ELR (cell line): ENCODE data around the gene FOXN3.
"Not testable (repeated sequence)": the region's sequence is repeated elsewhere in the genome, so short reads cannot be mapped to it uniquely, and the experiment has no call there.

ENCODE experiments used
- DNase-seq: peaks from one replicate; pipeline ENCODE4 v3.0.0-alpha.2; 2015; ENCODE audit warnings: low read depth

FOXN3 gene

DNA sequence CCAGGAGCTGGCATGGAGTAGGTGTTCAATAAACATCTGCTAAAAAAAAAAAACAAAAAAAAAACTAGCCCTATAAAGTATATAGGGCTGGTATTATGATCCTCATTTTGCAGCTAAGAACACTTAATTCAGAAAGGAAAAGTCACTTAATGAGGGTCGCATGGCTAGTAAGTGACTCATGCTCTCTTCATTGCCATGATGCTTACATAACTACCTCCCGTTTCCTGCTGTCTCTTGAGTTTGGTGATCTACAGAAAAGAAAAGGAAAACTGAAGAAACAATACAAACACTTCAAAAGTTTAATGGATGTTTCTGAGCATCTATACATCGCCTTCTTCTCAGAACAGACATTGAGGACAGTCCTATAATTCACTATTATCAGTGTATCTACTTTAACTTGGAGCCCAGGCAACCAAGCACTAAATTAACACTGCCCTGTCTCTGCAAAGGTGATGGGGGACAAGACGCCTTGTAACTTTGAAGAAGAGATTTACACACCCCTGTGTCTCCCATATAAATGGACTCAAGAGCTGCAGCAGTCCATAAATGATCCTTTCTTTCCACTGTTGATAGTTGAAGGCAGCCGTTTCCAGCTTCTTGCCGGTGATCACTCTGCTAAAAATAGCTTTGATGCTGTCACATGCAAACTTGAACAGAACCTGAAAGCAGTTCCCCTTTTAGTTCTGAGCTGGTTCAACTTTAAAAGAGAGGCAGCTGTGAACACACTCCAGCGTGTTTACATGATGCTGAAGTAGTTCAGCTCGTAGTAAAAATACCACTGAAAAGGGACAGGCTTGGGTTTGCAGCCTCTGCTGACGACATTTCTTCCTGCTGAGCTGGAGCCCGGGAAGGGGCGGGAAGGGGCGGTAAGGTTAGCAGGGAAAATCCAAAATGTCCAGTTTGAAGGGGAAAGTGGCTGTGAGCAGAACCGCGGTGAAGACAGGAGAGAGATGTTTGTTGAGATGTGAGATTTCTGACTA is 113.3 kb downstream of the FOXN3 start:
- DNase-seq = peak; percentile 68

DNA sequence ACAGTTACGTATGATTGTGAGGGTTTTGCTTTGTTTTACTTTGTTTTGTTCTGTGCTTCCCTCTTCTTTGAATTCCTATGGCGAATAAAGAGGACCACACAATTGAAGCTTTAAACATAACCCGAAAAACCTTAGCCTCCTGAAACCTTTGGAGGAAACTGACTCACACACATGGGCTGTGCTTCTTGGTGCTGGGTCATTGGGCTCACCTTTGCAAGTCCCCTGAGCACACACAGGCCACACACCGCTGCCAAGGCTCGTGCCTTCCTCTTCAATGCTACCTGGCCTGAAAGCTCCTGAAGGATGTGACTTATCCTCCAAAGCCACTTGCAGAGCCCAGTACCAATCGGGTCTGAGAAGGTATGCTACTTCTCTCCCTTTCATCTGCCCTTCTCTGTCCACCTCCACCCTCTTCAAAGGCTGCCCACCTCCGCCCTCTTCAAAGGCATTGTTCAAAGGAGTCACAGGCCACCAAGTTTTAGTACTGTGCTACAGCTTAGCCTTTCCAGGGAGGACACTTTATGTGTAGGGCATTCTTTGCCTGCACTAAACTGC is 114.6 kb downstream of the FOXN3 start:
- no peak for DNase-seq

DNA sequence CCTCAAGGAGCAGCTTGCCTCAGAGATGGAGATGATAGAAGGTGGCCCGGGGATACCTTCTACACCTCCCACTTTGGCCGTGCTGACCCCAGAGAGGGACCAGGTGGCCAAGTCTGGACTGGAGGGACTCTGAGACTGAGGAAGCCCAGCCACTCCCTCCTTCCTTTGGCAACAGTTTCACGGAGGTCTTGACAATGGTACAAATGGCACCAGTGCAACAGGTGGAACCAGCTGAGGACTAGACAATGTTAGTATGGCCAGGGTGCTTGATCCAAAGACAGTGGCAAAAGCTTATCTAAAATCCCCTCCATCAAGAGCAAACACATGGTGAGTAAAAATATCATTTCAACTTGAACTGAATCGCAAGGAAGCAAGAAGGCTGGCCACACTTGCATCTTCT is 117.4 kb downstream of the FOXN3 start:
- no peak for DNase-seq

DNA sequence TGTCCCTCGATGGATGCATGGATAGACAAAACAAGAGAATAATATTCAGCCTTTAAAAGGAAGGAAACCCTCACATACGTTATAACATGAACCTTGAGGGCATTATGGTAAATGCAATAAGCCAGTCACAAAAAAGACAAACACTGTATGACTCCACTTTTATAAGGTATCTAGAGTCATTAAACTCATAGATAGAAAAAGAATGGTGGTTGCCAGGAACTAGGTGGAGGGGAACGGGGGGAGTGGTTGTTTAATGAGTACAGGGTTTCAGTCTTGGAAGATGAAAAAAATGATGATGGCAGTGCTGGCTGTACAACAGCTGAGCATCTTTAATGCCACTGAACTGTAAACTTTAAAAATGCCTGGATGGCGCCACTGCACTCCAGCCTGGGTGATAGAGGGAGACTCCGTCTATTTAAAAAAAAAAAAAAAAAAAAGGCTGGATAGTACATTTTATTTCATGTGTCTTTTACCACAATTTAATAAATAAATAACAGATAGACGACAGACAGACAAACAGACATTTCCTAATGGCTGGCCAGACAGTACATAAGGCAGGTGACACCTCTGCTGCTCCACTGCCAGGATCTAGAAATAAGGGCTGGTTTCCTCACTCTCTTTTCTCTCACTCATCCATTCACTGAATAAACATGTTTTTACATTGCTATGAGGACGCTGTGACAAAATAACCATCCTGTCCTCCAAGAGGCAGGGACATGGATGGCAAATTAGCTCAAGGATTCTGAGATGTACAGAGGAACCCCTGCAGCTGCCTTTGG is 118.8 kb downstream of the FOXN3 start:
- no peak for DNase-seq

DNA sequence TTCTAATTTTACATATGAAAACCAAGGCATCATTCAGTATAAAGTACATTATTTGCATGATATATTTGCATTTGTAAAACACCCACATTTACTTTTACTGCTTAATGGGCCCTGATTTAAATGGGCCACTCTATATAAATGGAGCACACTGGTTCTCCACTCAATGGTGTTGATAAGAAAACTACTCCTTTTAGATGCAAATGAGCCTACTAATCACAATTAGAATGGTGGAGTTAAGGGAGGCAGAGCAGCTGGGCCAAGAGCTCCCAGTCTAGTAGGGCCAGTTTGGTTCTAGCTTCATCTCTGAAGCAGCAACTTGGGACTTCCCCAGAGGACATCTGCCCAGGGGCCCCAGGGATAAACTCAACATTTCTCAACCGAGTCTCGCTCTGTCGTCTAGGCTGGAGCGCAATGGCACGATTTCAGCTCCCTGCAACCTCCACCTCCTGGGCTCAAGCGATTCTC is 120.7 kb downstream of the FOXN3 start:
- no peak for DNase-seq

DNA sequence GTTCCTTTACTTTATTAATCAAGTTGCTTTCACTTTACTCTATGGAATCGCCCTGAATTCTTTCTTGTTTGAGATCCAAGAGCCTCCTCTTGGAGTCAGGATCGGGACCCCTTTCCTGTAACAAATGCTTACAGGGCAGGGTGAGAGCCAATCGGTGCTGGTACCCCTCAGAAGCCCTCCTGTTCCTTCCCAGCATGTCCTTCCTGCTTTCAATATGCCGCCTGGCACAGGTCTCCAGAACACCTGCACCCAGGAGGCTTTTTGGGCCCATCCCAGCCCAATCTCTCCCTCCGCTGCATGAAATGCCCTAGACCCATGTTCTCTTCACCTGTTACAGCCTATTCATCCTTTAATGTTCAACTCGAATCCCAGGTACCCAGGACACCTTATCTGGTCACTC is 122.2 kb downstream of the FOXN3 start:
- DNase-seq = no peak

DNA sequence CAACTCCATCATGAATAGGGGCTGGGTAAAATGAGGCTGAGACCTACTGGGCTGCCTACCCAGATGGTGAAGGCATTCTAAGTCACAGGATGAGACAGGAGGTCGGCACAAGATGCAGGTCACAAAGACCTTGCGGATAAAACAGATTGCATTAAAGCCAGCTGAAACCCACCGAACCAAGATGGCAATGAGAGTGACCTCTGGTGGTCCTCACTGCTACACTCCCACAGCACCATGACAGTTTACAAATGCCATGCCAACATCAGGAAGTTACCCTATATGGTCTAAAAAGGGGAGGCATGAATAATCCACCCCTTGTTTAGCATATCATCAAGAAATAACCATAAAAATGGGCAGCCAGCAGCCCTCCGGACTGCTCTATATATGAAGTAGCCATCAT is 122.6 kb downstream of the FOXN3 start:
- DNase-seq = not testable (repeated sequence)

DNA sequence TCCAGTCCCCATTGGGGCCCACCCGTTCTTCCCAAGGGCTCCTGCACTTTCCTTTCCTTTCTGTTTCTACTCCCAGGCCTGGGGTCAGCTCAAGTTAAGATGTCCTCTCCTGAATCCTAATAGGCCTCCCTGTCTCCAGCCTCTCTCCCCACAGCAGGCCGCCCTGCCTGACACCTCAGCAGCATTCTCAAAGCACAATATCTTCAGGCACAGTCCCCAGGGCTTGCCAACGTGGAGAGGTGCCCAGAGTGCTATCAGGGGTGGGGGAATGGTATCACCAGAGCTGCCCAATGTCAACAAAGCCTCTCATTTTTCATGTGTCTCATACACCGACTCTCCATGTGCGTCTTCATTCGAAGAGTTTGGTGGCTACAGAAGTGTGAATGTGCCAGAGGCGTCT is 123.0 kb downstream of the FOXN3 start:
- DNase-seq = no peak

DNA sequence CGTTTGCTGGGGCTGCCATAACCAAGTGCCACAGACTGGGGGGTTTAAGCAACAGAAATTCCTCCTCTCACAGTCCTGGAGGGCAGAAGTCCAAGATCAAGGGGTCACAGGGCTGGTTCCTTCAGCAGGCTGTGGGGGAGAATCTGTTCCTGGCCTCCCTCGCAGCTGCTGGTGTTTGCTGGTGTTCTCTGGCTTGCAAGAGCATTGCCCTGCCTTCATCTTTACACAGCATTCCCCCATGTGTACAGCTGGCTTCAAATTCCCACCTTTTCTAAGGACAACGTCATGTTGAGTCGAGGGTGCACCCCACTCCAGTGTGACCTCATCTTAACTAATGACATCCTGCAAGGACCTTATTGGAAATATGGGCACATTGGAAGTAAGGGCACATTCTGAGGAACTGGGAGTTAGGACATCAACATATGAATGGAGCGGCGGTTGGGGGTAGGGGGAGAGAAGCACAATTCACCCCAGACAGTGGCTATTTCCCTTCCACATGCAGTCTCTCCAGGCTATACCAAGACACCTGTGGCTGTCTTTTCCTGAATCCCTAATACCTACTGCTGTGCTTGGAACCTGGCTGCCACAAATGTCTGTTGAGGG is 123.6 kb downstream of the FOXN3 start:
- no peak for DNase-seq

DNA sequence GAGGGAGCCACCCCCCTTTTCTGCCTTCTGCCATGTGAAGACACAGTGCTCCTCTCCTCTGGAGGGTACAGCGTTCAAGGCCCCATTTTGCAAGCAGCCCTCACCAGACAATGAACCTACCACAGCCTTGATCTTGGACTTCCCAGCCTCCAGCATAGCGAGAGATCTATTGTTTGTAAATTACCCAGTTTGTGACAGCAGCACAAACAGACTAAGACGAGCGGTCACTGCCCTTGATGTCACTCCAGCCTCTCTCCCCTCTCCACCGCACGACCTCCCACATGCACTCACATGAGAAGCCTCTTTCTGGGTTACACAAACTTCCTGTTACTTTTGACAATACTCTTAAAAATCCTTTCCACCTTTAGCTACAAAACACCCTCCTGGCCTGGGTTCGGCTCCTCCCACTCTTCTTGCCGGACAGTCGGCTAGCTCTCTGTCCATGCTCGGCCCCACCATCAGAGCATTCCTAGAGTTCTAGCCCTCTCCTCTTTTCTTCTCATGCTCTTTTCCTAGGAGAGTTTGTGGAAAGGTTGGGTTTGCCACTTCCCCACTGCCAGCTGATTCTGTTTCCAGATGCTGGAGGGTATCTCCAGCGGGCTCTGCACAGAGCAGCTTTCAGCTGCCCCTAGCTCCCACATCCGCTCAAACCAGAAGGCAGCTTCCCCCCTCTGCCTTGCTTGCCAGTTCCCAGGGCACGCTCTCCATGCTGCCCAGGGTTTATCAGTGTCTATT is 124.3 kb downstream of the FOXN3 start:
- DNase-seq = no peak

DNA sequence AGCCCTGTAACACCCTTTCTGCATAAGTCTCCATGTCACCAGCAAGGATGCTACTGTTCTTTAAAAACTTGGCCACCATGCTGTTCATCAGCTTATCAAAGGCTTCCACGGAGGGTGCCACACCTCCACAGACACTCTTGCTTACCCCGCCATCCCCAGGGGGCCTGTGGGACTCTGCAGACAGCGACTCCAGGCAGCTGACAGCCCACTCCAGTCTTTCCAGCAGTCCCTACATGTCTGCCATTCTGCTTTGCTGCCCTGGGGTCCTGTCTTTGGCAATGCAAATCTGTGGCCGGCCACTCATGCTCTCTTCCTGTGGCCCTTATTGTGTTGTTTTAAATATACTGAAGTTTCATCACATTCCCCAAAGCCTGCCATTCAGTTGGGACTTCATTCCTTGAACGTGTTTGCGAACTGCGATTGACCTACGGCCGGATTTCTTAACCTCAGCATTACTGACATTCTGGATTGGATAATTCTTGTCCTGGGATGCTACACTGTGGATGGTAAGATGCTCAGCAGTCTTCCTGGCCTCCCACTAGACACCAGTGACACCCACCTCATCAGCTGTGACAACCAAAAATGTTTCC is 125.6 kb downstream of the FOXN3 start:
- no peak for DNase-seq

DNA sequence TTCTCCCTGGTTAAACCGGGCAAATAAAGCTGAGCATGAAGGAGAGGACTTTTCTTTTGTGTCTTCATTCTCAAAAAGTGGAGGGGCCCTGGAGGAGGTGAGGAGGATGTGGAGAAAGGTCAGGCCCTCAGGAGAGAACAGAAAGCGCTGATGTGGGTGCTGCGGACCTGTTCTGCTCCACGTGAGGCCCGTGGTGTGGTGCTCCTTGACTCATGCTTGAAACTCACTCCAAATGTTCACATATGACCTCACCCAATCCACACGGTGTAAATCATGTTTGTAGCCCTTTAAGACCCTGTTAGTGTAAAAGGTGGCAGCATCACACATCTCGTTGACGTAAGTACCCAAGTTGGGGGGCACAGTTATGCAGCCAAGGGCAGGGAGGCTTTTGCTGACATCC is 126.2 kb downstream of the FOXN3 start:
- no peak for DNase-seq

DNA sequence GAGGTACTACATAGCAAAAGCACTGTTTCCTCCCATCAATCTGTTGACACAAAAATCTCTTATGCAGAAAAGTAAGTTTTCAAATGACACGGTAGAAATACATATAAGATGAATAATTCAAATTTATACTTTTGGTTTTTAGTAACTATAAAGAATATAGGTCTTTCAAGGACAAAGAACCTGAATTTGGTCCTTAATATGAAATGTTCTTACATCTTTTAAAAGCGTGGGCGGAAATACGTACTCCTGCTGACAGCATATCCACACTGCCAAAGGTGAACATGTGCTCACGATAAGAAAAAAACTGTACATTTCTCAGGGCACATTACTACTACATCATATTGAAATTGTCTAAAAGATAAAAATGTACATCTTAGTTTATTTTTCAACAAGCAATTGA is 127.6 kb downstream of the FOXN3 start:
- no peak for DNase-seq

DNA sequence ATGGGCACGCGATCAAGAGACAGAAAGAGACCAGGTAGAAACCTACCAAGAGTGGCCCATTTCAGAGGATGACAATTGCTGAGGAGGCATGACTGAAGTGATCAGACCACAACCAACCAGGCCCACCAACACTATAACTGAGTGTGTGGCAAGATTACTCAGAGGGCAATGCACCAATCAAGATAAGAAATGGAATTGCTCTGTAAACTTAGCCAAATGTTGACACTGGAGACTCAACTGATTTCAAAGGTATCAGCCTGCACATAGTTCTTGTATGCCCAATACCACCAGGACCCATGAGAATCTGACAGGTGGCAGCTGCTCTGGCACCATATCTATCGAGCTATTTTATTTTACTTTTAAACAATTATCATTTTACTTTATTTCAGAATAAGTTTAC is 128.9 kb downstream of the FOXN3 start:
- no peak for DNase-seq

DNA sequence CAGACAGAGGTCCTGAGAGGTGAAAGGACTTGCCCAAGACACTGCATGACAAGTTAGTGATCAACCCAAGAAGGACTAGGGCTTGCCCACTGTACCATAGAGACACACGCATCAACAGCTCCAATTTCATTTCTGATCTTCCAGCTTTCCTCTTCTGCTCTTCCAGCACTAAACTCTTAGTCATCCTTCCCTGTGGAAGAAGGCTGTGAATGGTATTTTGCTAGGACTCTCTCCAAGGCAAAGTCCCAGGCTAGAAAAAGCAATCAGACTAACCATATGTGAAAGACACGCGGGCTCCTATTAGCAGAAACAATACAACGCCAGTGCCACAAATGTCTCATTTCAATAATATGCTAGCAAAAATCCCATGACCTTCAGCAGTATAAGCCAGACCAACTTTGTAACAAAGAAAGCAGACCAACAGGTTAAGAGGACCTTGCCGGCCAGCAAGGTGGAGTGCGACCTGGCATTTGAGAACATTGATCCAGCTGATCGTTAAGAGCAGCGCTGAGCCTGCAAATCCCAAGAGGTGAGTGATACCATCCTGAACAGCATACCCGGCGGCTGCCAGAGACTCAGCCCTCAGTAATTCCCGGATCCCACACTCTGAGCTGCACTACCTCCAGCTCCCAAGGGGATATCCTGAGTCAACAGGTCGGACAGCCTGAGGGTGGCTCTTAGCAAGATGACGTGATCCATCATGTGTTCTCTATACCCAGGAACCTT is 132.5 kb downstream of the FOXN3 start:
- no peak for DNase-seq

DNA sequence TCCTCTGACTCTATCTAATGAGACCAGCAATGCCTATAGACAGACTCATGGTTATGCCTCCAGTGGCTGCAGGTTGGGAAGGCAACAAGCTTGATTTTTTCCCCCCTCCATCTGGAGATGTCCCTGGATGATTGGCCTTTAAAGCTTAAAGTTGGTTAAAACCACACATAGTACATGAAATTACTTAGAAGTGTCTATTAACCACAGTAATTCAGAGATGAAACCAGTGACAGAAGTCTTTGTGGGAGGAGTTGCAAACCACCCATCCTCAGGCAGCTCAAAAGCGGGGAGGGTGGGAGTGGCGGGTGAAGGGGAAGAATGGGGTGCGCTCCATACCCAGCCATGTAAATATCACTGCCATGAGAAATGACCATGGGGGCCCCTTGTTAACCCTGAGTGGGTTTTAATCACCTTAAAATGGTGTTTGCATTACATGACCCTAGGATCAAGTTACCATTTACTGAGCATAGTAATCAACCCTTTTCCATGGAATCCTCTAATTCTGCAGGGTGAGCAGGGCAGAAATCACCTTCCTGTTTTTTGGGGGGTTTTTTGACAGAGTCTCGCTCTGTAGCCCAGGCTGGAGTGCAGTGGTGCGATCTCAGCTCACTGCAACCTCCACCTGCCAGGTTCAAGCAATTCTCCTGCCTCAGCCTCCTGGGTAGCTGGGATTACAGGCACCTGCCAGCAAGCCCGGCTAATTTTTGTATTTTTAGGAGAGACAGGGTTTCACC is 133.5 kb downstream of the FOXN3 start:
- no peak for DNase-seq

DNA sequence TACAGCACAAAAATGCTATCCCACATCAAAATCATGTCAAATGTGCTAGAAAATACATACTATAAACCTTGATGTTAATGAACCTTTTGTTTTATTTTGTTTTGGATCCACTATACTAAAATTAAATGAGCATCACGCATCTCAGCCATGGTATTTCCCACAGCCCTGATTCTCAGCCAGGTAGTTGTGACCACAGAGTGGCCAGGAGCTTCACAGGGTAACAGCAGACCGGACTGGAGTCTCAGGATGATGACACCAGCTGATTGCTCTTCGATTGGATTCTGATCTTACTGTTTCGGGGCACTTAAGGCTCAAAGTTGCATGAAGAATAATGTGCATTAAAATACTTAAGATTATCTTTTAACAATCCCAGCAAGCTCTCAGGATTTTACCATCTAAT is 134.8 kb downstream of the FOXN3 start:
- no peak for DNase-seq

DNA sequence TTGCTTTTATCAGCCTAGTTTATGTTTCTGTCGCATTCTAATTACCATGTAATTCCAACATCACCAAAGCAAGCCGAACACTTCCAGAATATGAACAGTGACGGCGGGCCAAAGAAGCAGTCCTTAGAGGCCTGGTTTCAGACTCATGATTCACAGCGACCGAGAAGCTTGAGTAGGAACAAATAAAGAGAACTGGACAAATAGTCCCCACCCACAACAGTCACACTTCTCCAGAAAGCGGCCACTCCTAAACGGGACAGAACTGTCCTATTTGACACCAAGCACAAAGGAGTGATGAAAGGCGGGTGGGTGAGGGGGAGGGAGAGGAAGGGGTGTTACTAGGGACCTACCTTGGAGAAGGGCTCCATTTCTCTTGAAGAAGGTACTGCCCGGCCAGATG is 136.4 kb downstream of the FOXN3 start:
- no peak for DNase-seq

DNA sequence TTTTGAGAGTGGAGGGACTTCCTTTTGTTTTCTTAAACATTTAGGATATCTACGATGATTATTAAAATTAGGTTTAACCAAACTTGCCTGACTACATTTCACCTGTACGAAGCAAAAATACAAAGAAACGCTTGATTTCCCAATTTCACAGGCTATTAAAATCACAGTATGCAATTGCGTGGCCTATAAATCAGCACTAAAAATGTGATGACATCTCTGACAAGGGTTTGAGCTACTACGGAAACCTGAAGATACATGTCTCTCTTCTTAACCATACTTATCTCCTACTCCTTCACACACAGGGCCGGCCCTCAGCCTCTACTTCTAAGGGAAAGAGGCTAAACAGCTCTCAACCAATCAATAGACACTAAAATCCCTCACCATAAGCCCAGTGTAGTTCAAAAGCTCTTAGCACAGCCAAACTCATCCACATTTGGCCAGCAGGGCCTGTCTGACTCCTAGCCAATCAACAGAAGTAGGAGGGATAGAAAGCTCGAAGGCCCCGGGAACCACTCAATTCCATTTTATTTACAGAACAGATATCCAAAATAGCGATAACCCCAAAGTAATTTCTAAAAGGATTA is 137.3 kb downstream of the FOXN3 start:
- no peak for DNase-seq

DNA sequence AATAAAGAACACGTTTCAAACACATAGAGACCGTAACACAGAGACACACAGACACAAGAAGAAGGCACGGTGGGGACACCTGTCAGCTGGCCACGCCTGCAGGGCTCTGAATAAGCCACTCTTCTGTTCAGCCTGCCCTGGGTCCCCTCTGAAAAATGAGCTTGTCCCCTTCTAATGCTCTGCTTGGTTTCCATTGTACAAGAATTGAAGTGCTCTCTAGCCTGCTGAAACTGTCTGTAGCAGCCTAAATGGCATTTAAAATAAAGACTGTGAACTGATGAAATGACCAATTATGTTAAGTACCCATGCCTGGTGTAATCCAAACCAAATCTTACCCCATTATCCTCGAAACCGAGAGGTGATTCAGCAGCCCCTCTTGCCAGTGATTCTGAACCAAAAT is 139.8 kb downstream of the FOXN3 start:
- DNase-seq = no peak
